Mesenchymal stem cell (in vitro differentiated cells and primary cell): ENCODE measurements around the gene FBXO33.
A peak's percentile ranks its signal among the peaks of the same experiment; 100 is the strongest.

Experiments
- DNase-seq: peaks from one replicate; pipeline ENCODE4 v3.0.0-alpha.2; 2013
- H2AFZ ChIP-seq: one replicate; pipeline ENCODE4 v1.6.1; 2013; ENCODE audit warnings: low read depth, mild to moderate bottlenecking, control low read depth, inconsistent platforms, low read length, moderate library complexity
- H2AK5ac ChIP-seq: 2 replicates; pipeline ENCODE4 v1.6.1; 2013; ENCODE audit warnings: low read length, moderate library complexity, mild to moderate bottlenecking, inconsistent platforms; ENCODE audit not compliant: severe bottlenecking
- H2BK120ac ChIP-seq: one replicate; pipeline ENCODE4 v1.6.1; 2013; ENCODE audit warnings: low read depth, mild to moderate bottlenecking, inconsistent platforms, low read length, moderate library complexity
- H2BK12ac ChIP-seq, 2 experiments: one replicate each; pipeline ENCODE4 v1.6.1; 2013; ENCODE audit warnings: inconsistent platforms in 2 of 2, low read length in 2 of 2, mild to moderate bottlenecking in 2 of 2, moderate library complexity in 2 of 2, control low read depth in 1 of 2
- H2BK15ac ChIP-seq: one replicate; pipeline ENCODE4 v1.6.1; 2013; ENCODE audit warnings: mild to moderate bottlenecking, low read depth, inconsistent platforms; ENCODE audit not compliant: poor library complexity, severe bottlenecking
- H2BK5ac ChIP-seq: 2 replicates; pipeline ENCODE4 v1.6.1; 2013; ENCODE audit warnings: low read depth, mild to moderate bottlenecking, low read length, control low read depth, inconsistent platforms; ENCODE audit not compliant: poor library complexity, severe bottlenecking
- H3K14ac ChIP-seq, 2 experiments: one replicate each; pipeline ENCODE4 v1.6.1; 2013; ENCODE audit warnings: inconsistent platforms in 2 of 2, low read length in 2 of 2, control low read depth in 1 of 2, mild to moderate bottlenecking in 1 of 2, moderate library complexity in 1 of 2
- H3K18ac ChIP-seq, 2 experiments: one replicate each; pipeline ENCODE4 v1.6.1; 2013; ENCODE audit warnings: inconsistent platforms in 2 of 2, low read length in 2 of 2, control low read depth in 1 of 2, low read depth in 1 of 2, mild to moderate bottlenecking in 1 of 2
- H3K23ac ChIP-seq, 2 experiments: one replicate each; pipeline ENCODE4 v1.6.1; 2013; ENCODE audit warnings: inconsistent platforms in 2 of 2, low read length in 2 of 2, mild to moderate bottlenecking in 2 of 2, moderate library complexity in 2 of 2, control low read depth in 1 of 2
- H3K27ac ChIP-seq: 2 replicates; pipeline ENCODE4 v1.5.1; 2013; ENCODE audit warnings: mild to moderate bottlenecking, moderate library complexity, low read length, control low read depth, inconsistent platforms; ENCODE audit not compliant: poor library complexity, severe bottlenecking
- H3K27me3 ChIP-seq, 2 experiments: 2 replicates each; pipeline versions ENCODE4 v1.6.1 to v1.7.0; 2013; ENCODE audit warnings: low read length in 2 of 2, mild to moderate bottlenecking in 2 of 2, moderate library complexity in 2 of 2, control low read depth in 1 of 2, inconsistent platforms in 1 of 2; ENCODE audit not compliant: control insufficient read depth in 1 of 2, insufficient read depth in 1 of 2
- H3K36me3 ChIP-seq, 2 experiments: 2 replicates each; pipeline versions ENCODE4 v1.6.1 to v1.7.0; 2013; ENCODE audit warnings: low read length in 2 of 2, control low read depth in 1 of 2, inconsistent platforms in 1 of 2, low read depth in 1 of 2, mild to moderate bottlenecking in 1 of 2; ENCODE audit not compliant: insufficient read depth in 2 of 2, control insufficient read depth in 1 of 2
- H3K4ac ChIP-seq, 2 experiments: one replicate each; pipeline ENCODE4 v1.6.1; 2013; ENCODE audit warnings: inconsistent platforms in 2 of 2, low read length in 2 of 2, mild to moderate bottlenecking in 2 of 2, moderate library complexity in 2 of 2, control low read depth in 1 of 2, low read depth in 1 of 2
- H3K4me1 ChIP-seq: 2 replicates; pipeline ENCODE4 v1.6.1; 2013; ENCODE audit warnings: low read depth, low read length, control low read depth; ENCODE audit not compliant: control insufficient read depth, insufficient read depth
- H3K4me2 ChIP-seq: 2 replicates; pipeline ENCODE4 v1.6.1; 2013; ENCODE audit warnings: low read length, mild to moderate bottlenecking, inconsistent platforms; ENCODE audit not compliant: poor library complexity, severe bottlenecking
- H3K4me3 ChIP-seq, 2 experiments: 2 replicates each; pipeline versions ENCODE4 v1.5.1 to v1.7.0; 2013; ENCODE audit warnings: low read length in 2 of 2, mild to moderate bottlenecking in 2 of 2, control low read depth in 1 of 2, low read depth in 1 of 2; ENCODE audit not compliant: insufficient read depth in 1 of 2
- H3K79me1 ChIP-seq: replicated peaks from 2 replicates; pipeline ENCODE4 v1.6.1; 2013; ENCODE audit warnings: mild to moderate bottlenecking, control low read depth, low read length, inconsistent platforms; ENCODE audit not compliant: poor library complexity, severe bottlenecking
- H3K9ac ChIP-seq: 2 replicates; pipeline ENCODE4 v1.7.0; 2013; ENCODE audit warnings: mild to moderate bottlenecking, low read length, moderate library complexity
- H3K9me3 ChIP-seq: 2 replicates; pipeline ENCODE4 v1.7.0; 2013; ENCODE audit warnings: mild to moderate bottlenecking, low read length; ENCODE audit not compliant: control insufficient read depth
- H4K8ac ChIP-seq: one replicate; pipeline ENCODE4 v1.6.1; 2013; ENCODE audit warnings: inconsistent platforms, mild to moderate bottlenecking, low read length, moderate library complexity
- H4K91ac ChIP-seq: one replicate; pipeline ENCODE4 v1.6.1; 2013; ENCODE audit warnings: mild to moderate bottlenecking, low read length, inconsistent platforms
- WGBS: methylation state at CpG from one replicate; pipeline ENCODE4 v1.1.7; 2013; ENCODE audit warnings: mixed read lengths; 5-methylcytosine and 5-hydroxymethylcytosine counted together

Gene FBXO33

DNA sequence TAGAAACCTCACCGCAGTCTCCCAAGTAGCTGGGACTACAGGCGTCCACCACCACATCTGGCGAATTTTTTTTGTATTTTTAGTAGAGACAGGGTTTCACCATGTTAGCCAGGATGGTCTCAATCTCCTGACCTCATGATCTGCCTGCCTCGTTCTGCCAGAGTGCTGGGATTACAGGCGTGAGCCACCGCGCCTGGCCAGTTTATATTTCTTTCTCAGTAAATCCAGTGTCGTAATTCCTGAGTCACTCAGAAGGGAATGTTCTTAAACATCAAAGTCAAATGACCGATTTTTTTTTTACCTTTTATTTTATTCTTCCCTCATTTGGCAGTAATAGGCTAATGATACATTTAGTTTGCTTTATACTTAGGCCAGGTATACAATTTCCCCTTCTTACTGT, 80.5 kb downstream of the FBXO33 start:
- no peaks in the 10 kb centered on the region for H3K27me3 ChIP-seq
- WGBS, result 90% methylated on average over 8 of the region's 9 CpGs
- H2BK15ac ChIP-seq, result no peak overlapping the region
- H3K23ac ChIP-seq, result no peak overlapping the region
- H3K36me3 ChIP-seq, result peaks cover 3 to 34% of the 10 kb centered on the region in 2 experiments
- H3K79me1 ChIP-seq, result peaks cover 2% of the 10 kb centered on the region
- no peak overlapping the region for H2BK120ac ChIP-seq
- no peak overlapping the region for H2AK5ac ChIP-seq
- H2BK12ac ChIP-seq, result no peak overlapping the region
- H2BK5ac ChIP-seq, result no peak overlapping the region
- H3K4ac ChIP-seq, result no peak overlapping the region
- no peak overlapping the region for H3K9ac ChIP-seq
- H3K14ac ChIP-seq, result no peak overlapping the region
- H2AFZ ChIP-seq, result no peak overlapping the region
- H4K8ac ChIP-seq, result no peak overlapping the region
- no peak overlapping the region for H3K27ac ChIP-seq
- H3K4me2 ChIP-seq, result no peak overlapping the region
- H3K4me3 ChIP-seq, result no peak overlapping the region
- peaks cover 5% of the 10 kb centered on the region for H3K9me3 ChIP-seq
- H3K18ac ChIP-seq, result no peak overlapping the region
- peak; percentile 31 for DNase-seq
- H3K4me1 ChIP-seq, result no peaks in the 10 kb centered on the region
- H4K91ac ChIP-seq, result no peak overlapping the region

GRCh38 chr14:39350866-39351265, 81.4 kb downstream of the FBXO33 start:
- Histone ChIP-seq H3K9ac (no peak overlapping the region), H3K27ac (no peak overlapping the region), H3K79me1 (peaks cover 2% of the 10 kb centered on the region), H3K36me3 (peaks cover 3 to 39% of the 10 kb centered on the region in 2 experiments), H3K4me3 (no peak overlapping the region), H4K91ac (no peak overlapping the region), H2AK5ac (no peak overlapping the region), H3K9me3 (peaks cover 5% of the 10 kb centered on the region), H3K23ac (no peak overlapping the region), H2BK12ac (no peak overlapping the region), H3K4ac (no peak overlapping the region), H3K18ac (no peak overlapping the region), H3K4me2 (no peak overlapping the region), H2BK5ac (no peak overlapping the region), H2AFZ (no peak overlapping the region), H4K8ac (no peak overlapping the region), H2BK15ac (no peak overlapping the region), H2BK120ac (no peak overlapping the region), H3K4me1 (no peaks in the 10 kb centered on the region), H3K14ac (no peak overlapping the region), H3K27me3 (no peaks in the 10 kb centered on the region)
- DNase-seq, result no peak
- WGBS, result 95% methylated on average over 2 of the region's 3 CpGs
